HuH-7.5 (cell line): ENCODE results near the gene GALR2.

Experiments used
- DNase-seq: peaks from one replicate; pipeline ENCODE4 v3.0.0; 2011; ENCODE audit warnings: low spot score

Gene GALR2

GRCh38 chr17:76095943-76096342 is 21.4 kb downstream of the GALR2 start:
- no peak for DNase-seq

GRCh38 chr17:76097716-76098295 is 23.2 kb downstream of the GALR2 start:
- no peak for DNase-seq

DNA sequence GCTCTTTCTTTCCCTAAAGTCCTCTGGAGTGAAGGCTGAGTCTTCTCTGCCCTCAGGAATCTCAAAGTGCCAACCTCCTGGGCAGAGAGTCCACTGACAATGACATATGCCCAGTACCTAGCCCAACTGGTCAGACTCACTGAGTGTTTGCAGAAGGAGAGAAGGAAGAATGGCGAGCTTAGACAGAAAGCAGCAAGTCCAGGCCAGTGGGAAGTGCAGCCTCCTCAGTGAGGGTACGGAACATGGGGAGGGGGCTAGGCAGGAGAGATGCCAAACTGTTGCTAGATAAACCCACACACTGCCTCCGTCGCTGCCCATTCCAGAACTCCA is 28.3 kb downstream of the GALR2 start:
- DNase-seq, result no peak

DNA sequence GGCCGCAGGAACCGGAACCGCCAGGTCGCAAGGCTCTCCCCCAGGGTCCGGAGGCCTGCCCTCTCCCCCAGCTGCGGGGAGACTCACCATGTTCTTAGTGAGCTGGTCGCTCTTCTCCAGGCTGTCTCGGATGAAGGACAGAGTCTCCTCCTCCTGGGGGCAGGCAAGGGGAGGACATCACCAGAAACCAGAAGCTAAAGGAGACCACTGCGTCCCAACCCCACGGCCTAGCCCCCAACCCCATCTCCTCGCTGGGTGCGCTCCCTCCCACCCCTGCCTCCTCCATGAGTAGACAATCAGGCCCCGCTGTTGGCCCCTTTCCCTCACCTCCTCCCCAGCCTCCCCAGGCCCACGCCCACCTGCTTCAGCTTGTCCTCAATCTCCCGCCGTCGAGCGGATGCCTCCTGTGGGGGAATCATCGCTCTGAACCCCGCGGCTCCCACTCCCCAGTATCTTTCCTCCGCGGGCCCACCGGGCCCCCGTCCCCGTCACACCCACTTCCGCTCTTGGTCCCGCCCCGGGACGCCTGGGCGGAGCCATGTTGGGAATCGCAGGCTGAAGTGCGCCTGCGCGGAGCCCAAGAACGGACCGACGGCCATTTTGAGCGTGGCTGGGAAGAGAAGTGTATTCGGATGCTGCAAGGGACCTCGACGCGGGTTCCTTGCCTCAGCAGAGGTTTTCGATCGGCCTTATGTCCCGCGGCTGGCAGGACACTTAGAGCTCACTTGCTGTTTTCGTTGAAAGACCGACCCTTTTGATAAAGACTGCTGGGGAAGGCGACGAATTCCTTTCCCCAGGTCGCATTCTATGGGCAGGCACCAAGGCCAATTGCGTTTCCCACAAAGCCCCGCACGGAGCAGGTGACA is 28.9 kb downstream of the GALR2 start, which contains the start of gene EXOC7:
Gene EXOC7 (minus strand): TSS at position 514 of the 866 bp plus-strand sequence. CDS start 95 bp downstream, at position 419.
- DNase-seq, result peak; percentile 87

DNA sequence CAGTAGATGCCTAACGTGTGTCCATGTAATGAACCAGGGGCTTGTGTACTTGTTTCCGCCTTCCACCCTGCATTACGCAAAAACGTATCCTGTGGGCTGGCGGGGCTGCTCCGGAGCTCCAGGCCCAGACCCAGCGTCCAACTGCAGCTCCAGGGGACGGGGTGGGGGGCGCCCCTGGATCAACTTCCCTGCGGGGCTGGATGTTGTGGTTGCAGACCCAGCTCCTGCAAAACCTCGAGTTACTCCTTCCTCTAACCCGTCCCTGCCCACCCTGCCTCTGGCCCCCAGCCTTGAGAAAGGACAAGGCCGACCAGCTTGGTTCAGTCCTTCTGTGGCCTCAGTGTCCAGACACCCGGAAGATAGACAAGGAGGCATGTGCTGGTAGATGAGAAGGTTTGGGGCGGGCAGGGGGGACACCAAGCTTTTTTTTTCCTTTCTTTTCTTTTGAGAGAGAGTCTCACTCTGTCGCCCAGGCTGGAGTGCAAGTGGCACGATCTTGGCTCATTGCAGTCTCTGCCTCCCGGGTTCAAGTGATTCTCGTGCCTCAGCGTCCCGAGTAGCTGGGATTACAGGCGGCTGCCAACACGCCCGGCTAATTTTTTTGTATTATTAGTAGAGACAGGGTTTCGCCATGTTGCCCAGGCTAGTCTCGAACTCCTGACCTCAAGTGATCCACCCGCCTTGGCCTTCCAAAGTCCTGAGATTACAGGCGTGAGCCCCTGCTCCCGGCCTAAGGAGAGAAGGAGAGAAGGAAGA is 29.7 kb downstream of the GALR2 start:
- DNase-seq, result no peak

DNA sequence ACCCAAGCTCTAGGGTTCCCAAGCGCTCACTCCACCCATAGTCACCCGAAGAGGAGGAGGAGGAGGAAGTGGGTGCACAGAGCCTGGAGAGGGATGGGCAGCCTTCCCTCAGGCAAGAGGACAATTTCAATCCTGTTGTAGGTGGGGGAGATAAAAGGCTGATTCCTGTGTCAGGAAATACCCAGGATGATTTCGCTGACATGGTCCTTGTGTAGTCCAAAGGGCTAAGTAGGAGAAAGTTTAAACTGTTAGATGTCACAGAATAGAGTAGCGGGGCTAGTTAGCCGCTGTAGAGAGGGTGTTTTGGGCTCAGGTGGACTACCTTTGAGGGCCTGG is 30.3 kb downstream of the GALR2 start:
- no peak for DNase-seq

DNA sequence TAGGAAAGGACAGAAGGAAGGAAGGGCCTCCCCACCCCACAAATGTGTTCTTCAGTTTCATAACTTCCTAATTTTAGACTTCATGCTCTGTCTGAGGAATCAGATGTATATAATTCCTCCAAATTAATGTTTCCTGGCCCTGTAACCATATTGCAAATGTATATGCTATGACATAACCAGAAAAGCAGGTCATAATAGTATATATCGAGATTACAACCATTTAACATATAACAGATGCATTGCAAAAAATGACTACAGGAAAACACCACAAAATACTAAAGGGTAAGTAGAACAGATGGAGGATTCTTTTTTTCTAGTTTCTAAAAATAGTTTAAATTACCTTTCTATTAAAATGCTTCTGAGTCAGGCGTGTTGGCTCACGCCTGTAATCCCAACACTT is 32.1 kb downstream of the GALR2 start:
- DNase-seq, result no peak

GRCh38 chr17:76107509-76107908 is 32.9 kb downstream of the GALR2 start:
- DNase-seq, result no peak

DNA sequence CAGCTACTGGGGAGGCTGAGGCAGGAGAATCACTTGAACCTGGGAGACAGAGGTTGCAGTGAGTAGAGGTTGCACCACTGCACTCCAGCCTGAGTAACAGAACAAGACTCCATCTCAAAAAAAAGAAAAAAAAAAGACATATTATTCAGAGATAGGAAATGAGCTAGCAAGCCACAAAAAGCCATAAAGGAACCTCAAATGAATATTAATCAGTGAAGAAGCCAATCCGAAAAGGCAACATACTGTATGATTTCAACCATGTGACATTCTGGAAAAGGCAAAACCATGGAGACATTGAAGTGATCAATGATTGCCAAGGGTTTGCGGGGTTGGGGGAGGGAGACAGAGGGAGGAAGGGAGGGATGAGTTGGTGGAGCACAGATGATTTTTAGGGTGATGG is 37.4 kb downstream of the GALR2 start:
- DNase-seq, result no peak

- DNase-seq, result no peak
Measured at GRCh38 chr17:76115138-76115754, 40.7 kb downstream of the GALR2 start.

- no peak for DNase-seq
Measured at GRCh38 chr17:76119409-76120371, 45.1 kb downstream of the GALR2 start.

DNA sequence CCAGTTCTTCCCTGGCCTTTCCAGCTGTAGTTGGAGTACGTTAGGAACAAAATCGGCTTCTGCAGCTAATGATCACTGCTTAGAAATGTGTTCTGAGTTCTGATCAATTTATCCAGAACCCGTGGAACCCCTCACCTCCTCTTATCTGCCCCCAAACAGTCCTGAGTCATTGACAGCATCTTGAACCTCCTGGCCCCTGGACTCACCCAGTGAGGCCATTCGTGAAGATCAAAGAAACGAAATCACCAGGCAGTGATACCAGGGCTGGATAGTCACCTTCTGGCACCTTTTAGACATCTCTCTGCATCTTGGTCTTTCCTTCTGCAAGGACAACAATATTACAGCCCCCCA is 46.1 kb downstream of the GALR2 start:
- DNase-seq, result no peak

- DNase-seq, result peak; percentile 6
Measured at GRCh38 chr17:76121932-76122430, 47.4 kb downstream of the GALR2 start.

- DNase-seq, result peak; percentile 6
Measured at GRCh38 chr17:76122431-76123190, 48.0 kb downstream of the GALR2 start.

- DNase-seq, result no peak
Measured at GRCh38 chr17:76123191-76123499, 48.6 kb downstream of the GALR2 start.

- peak; percentile 7 for DNase-seq
Measured at GRCh38 chr17:76123749-76124581, 49.4 kb downstream of the GALR2 start.

DNA sequence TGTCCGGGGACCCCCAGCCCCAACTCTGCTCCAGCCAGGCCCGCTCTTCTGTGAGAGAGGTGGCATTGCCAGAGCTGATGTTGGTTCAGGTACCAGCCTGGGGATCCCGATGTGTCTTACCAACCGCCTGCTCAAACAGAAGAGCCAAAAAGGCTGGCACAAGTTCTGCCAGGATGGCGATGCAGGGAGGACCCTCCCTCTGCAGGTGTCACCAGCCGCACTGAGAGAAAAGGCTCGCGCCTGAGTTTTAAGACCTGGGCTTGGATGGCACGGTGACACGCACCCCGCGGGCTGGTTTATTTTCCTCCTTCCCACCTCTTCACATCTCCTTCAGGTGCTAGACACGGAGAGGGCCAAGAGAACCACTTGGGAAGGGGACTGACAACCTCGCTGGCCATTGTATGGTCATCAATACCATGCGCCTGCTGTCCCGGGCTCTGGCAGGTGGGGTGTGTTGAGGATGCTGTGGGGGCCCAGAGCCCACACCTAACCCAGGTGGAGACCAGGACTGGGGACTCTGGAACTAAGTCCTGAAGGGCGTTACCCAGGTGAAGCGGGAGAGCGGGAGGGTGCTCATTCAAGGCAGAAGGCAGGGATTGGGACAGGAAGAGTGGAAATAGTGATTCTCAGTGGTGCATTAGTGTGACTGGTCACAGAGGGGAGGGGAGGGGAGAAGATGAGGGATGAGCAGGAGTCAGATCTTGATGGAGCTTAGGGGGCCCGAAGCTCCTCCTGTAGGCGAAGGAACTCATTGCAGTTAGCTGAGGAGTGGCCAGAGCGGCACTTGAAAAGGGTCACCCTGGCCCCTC is 50.2 kb downstream of the GALR2 start:
- no peak for DNase-seq

- DNase-seq, result no peak
Measured at GRCh38 chr17:76125391-76125675, 50.8 kb downstream of the GALR2 start.

GRCh38 chr17:76125922-76126321 is 51.3 kb downstream of the GALR2 start:
- DNase-seq, result no peak
